GM12878 (cell line): ENCODE results near the gene SLCO4A1. TPM values are rescaled to one million over a fixed set of nuclear protein-coding genes. Genes with fewer than 3 reads are reported as not detected.

Experiments
- ATAC-seq: fragments of 200-7000 bp; cut with Tn5 transposase; 3 replicates; pipeline ENCODE4 v1.9.1; 2020; ENCODE audit warnings: mild to moderate bottlenecking, moderate library complexity
- BruUV-seq: library from RNA; stranded (reverse); fragments of 400-500 nt; replicated peaks from 2 replicates; lab custom pipeline; 2021; lab: Mats Ljungman, UMichigan
- CTCF ChIA-PET: fragments of 300-600 bp; sonication (Branson Sonifier 250); formaldehyde crosslinking; extraction: SDS; loops from one replicate; lab custom pipeline; 2021; ENCODE audit warnings: inconsistent platforms; lab: Yijun Ruan, JAX
- POLR2A ChIA-PET: fragments of 350-600 bp; formaldehyde crosslinking; extraction: SDS; loops from one replicate; lab custom pipeline; 2021; ENCODE audit warnings: inconsistent platforms; lab: Charles Lee
- RAD21 ChIA-PET: fragments of 300-600 bp; sonication (Branson Sonifier 250); formaldehyde crosslinking; loops from one replicate; lab custom pipeline; 2023; ENCODE audit warnings: antibody characterized with exemption; ENCODE audit not compliant: unreplicated experiment; lab: Charles Lee
- SMC1A ChIA-PET: fragments of 300-600 bp; sonication (Branson Sonifier 250); formaldehyde crosslinking; loops from one replicate; lab custom pipeline; 2023; ENCODE audit not compliant: unreplicated experiment, uncharacterized antibody; lab: Charles Lee
- DNase-seq: peaks from one replicate; pipeline ENCODE4 v3.0.0-alpha.2; 2011; ENCODE audit warnings: low read depth, low spot score
- FAIRE-seq: peaks from 3 replicates; lab custom pipeline; 2011; peaks lifted over from hg19 to GRCh38; lab: Jason Lieb, UNC
- H2AFZ ChIP-seq: 2 replicates; pipeline ENCODE4 v1.6.0; 2011; ENCODE audit warnings: low read depth, low read length, control low read depth; ENCODE audit not compliant: control insufficient read depth
- H3K27ac ChIP-seq: 2 replicates; pipeline ENCODE4 v1.5.1; 2011; ENCODE audit warnings: control low read depth; ENCODE audit not compliant: control insufficient read depth, insufficient read depth
- H3K27me3 ChIP-seq, 2 experiments: replicated peaks in 1 of 2; 2 replicates each; pipeline versions ENCODE4 v1.6.0 to v1.6.1; 2011; ENCODE audit warnings: low read length in 1 of 2; ENCODE audit not compliant: control insufficient read depth in 2 of 2, insufficient read depth in 2 of 2
- H3K36me3 ChIP-seq, 2 experiments: 2 replicates each; pipeline ENCODE4 v1.5.1; 2011; ENCODE audit warnings: low read length in 1 of 2; ENCODE audit not compliant: control insufficient read depth in 2 of 2, insufficient read depth in 2 of 2
- H3K4me1 ChIP-seq: 2 replicates; pipeline ENCODE4 v1.6.1; 2011; ENCODE audit warnings: mild to moderate bottlenecking, low read length, moderate library complexity, mixed read lengths; ENCODE audit not compliant: control insufficient read depth, insufficient read depth
- H3K4me2 ChIP-seq: 2 replicates; pipeline ENCODE4 v1.6.0; 2011; ENCODE audit warnings: control low read depth; ENCODE audit not compliant: control insufficient read depth, insufficient read depth
- H3K4me3 ChIP-seq: fragments of 200-600 bp; sonication (generic); 2 replicates; pipeline ENCODE4 v1.5.1; 2016
- H3K79me2 ChIP-seq: 2 replicates; pipeline ENCODE4 v1.6.0; 2011; ENCODE audit warnings: low read length; ENCODE audit not compliant: control insufficient read depth, insufficient read depth
- H3K9ac ChIP-seq: 2 replicates; pipeline ENCODE4 v1.8.0; 2011; ENCODE audit warnings: low read length, control low read depth, mixed read lengths; ENCODE audit not compliant: control insufficient read depth, insufficient read depth
- H3K9me3 ChIP-seq: replicated peaks from 3 replicates; pipeline ENCODE4 v1.5.1; 2011; ENCODE audit warnings: mild to moderate bottlenecking, low read length; ENCODE audit not compliant: control insufficient read depth, insufficient read depth
- H4K20me1 ChIP-seq: 2 replicates; pipeline ENCODE4 v1.6.0; 2011; ENCODE audit not compliant: control insufficient read depth, insufficient read depth
- CTCF ChIP-seq, 3 experiments: IDR thresholded peaks in 2 of 3; conservative IDR thresholded peaks in 1 of 3; 2 replicates each; pipeline ENCODE4 v1.5.1; 2011; ENCODE audit warnings: low read depth in 3 of 3, low read length in 3 of 3, mild to moderate bottlenecking in 3 of 3, control low read depth in 2 of 3, moderate library complexity in 2 of 3, inconsistent platforms in 1 of 3, mixed read lengths in 1 of 3; ENCODE audit not compliant: control insufficient read depth in 2 of 3, insufficient read depth in 1 of 3; ENCODE audit errors: extremely low read depth in 1 of 3
- DPF2 ChIP-seq: fragments of 450-650 bp; IDR thresholded peaks from 2 replicates; pipeline ENCODE4 v1.6.1; 2017; ENCODE audit warnings: mild to moderate bottlenecking
- ESRRA ChIP-seq: IDR thresholded peaks from 2 replicates; pipeline ENCODE4 v1.6.1; 2012; ENCODE audit warnings: mild to moderate bottlenecking, low read length, improper control_type of control experiment
- FOXK2 ChIP-seq: fragments of 450-650 bp; IDR thresholded peaks from 2 replicates; pipeline ENCODE4 v1.6.1; 2017; ENCODE audit warnings: mild to moderate bottlenecking, moderate library complexity
- JUND ChIP-seq: IDR thresholded peaks from 2 replicates; pipeline ENCODE4 v1.6.1; 2012; ENCODE audit warnings: low read depth, mild to moderate bottlenecking, low read length, improper control_type of control experiment, moderate library complexity
- RAD21 ChIP-seq: IDR thresholded peaks from 2 replicates; pipeline ENCODE4 v1.6.1; 2011; ENCODE audit warnings: mild to moderate bottlenecking, low read depth, low read length, moderate library complexity; ENCODE audit not compliant: insufficient read depth
- RELB ChIP-seq: fragments of 450-650 bp; IDR thresholded peaks from 2 replicates; pipeline ENCODE4 v1.6.1; 2017; ENCODE audit warnings: low read depth, mild to moderate bottlenecking, moderate library complexity
- RUNX3 ChIP-seq: IDR thresholded peaks from 2 replicates; pipeline ENCODE4 v1.6.1; 2012; ENCODE audit warnings: low read length, inconsistent platforms
- SRF ChIP-seq, 2 experiments: IDR thresholded peaks; 2 replicates each; pipeline ENCODE4 v1.6.1; 2011; ENCODE audit warnings: low read depth in 2 of 2, low read length in 2 of 2, mild to moderate bottlenecking in 1 of 2, moderate library complexity in 1 of 2
- WGBS: methylation state at CpG from one replicate; pipeline ENCODE4 v1.1.6; 2016; ENCODE audit warnings: low lambda C conversion rate; ENCODE audit not compliant: insufficient replicate concordance, insufficient coverage; ENCODE audit errors: missing lambda C conversion rate; 5-methylcytosine and 5-hydroxymethylcytosine counted together
- in situ Hi-C: fragments of 300-500 bp; cut with MboI; formaldehyde crosslinking; loops from 9 replicates; pipeline ENCODE4 v1.14.3; 2018; ENCODE audit warnings: mixed read lengths
- intact Hi-C: fragments of 100-400 bp; cut with micrococcal nuclease; formaldehyde crosslinking; loops from one replicate; pipeline ENCODE4 v1.14.2; 2022; ENCODE audit not compliant: unreplicated experiment
- polyA plus RNA-seq, 11 experiments: library from polyadenylated mRNA; depleted of rRNA in 4 of 11; unstranded in 6 of 11; stranded (reverse) in 5 of 11; fragments of >200 nt; fragmentation: Nextera tagmentation in 4 of 11; fragmentation: Illumina TruSeq in 1 of 11; extraction: Ambion mirVana in 4 of 11; extraction: Trizol in 1 of 11; gene quantifications; 1 replicate in 1 of 11; 2 replicates in 10 of 11; pipeline versions ENCODE4 v1.2.1 to v1.2.3, GENCODE V29; 2011 to 2016; ENCODE audit warnings: inconsistent platforms in 2 of 11, missing spikeins in 2 of 11, low read depth in 1 of 11
- total RNA-seq, 4 experiments: library from RNA; depleted of rRNA in 3 of 4; stranded (reverse); fragments of >200 nt in 3 of 4; fragmentation: Illumina TruSeq in 1 of 4; extraction: Trizol in 1 of 4; gene quantifications; 2 replicates each; pipeline versions ENCODE4 v1.2.1 to v1.2.3, GENCODE V29; 2013 to 2021

Gene SLCO4A1
- total and polyA plus RNA-seq, 10 of the 15 experiments (the other 5 are each of a cell fraction or from before 2014, with no cell fraction given), result 2.1 to 30.7 (median 12.0) TPM

GRCh38 chr20:62655282-62656196 is 13.2 kb downstream of the SLCO4A1 start:
- H3K4me1 ChIP-seq, result peaks cover 35% of the 10 kb centered on the region
- H3K4me2 ChIP-seq, result no peak overlapping the region
- H3K9ac ChIP-seq, result no peak overlapping the region
- no peaks in the 10 kb centered on the region for H4K20me1 ChIP-seq
- SMC1A ChIA-PET, result interaction anchor here (1.1 kb wide), 1 partner anchor 39 kb away, joined by 3 read pairs; no protein-coding TSS in a partner anchor
- 87% methylated on average over 31 of the region's 38 CpGs for WGBS
- POLR2A ChIA-PET, result no interaction called here
- no peak for DNase-seq
- FAIRE-seq, result no peak
- in situ Hi-C loops (loop anchor here (10.0 kb wide), 1 partner anchor 139 kb away; the partner anchor contains the start of gene MRGBP), intact Hi-C loops (no loop called here)
- no TSS peak for BruUV-seq
- TF ChIP-seq SRF (IDR thresholded peaks at IDR 0.05; ENCODE audit: low read depth in 2 of 2, low read length in 2 of 2), result no peak
- TF ChIP-seq FOXK2, result no peak
- TF ChIP-seq RUNX3, result no peak
- no peak for TF ChIP-seq ESRRA
- TF ChIP-seq RAD21, result 0 out of 2 replicates have a peak, but pooled peaks have one; percentile 15
- TF ChIP-seq JUND, result no peak
- TF ChIP-seq RELB, result no peak
- TF ChIP-seq DPF2, result no peak
- peak in 1 of 3 experiments; percentile 3; a peak in 1 of 6 replicates for TF ChIP-seq CTCF (IDR thresholded peaks at IDR 0.05 in 2 of 3, conservative IDR thresholded peaks at IDR 0.05 in 1 of 3; ENCODE audit: control insufficient read depth in 2 of 3, extremely low read depth in 1 of 3, insufficient read depth in 1 of 3, low read depth in 3 of 3, low read length in 3 of 3)
- CTCF ChIA-PET, result interaction anchor here (1.0 to 1.1 kb wide), 2 partner anchors 11 to 12 kb away, joined by 3 to 5 read pairs; no protein-coding TSS in a partner anchor
- RAD21 ChIA-PET, result no interaction called here
- H3K4me3 ChIP-seq, result no peak overlapping the region
- H3K79me2 ChIP-seq, result peaks cover 13% of the 10 kb centered on the region
- no peaks in the 10 kb centered on the region for H3K27me3 ChIP-seq
- H3K9me3 ChIP-seq, result no peaks in the 10 kb centered on the region
- no peak overlapping the region for H3K27ac ChIP-seq
- no peak for ATAC-seq
- peaks cover 0 to 31% of the 10 kb centered on the region in 2 experiments; a peak in 3 of 4 replicates for H3K36me3 ChIP-seq
- no peak overlapping the region for H2AFZ ChIP-seq
